Transverse colon (tissue), 4 donors: ENCODE measurements around the gene VRK2. TPM values are rescaled to one million over a fixed set of nuclear protein-coding genes. Genes with fewer than 3 reads are reported as not detected.

ENCODE experiments used
- DNase-seq: peaks from one replicate; pipeline ENCODE4 v3.0.0-alpha.2; 2019
- H3K27ac ChIP-seq, 4 donors: fragments of 200-600 bp; sonication (generic); 2 replicates each; pipeline ENCODE4 v1.5.1; 2016 to 2018; ENCODE audit warnings: inconsistent platforms in 4 of 4
- H3K27me3 ChIP-seq: fragments of 200-600 bp; sonication (generic); 2 replicates; pipeline ENCODE4 v1.5.1; 2017; ENCODE audit warnings: inconsistent platforms
- H3K36me3 ChIP-seq, 4 donors: fragments of 200-600 bp; sonication (generic); 2 replicates each; pipeline ENCODE4 v1.5.1; 2017 to 2019; ENCODE audit warnings: inconsistent platforms in 4 of 4
- H3K4me1 ChIP-seq, 4 donors: fragments of 200-600 bp; sonication (generic); 2 replicates each; pipeline ENCODE4 v1.5.1; 2017 to 2020; ENCODE audit warnings: inconsistent platforms in 4 of 4
- H3K4me3 ChIP-seq, 4 donors: fragments of 200-600 bp; sonication (generic); 1 replicate in 1 of 4; 2 replicates in 3 of 4; pipeline versions ENCODE4 v1.5.1 to v1.6.1; 2017 to 2019; ENCODE audit warnings: inconsistent platforms in 4 of 4
- H3K9me3 ChIP-seq, 2 donors: fragments of 200-600 bp; sonication (generic); 2 replicates each; pipeline ENCODE4 v1.5.1; 2017 to 2019; ENCODE audit warnings: inconsistent platforms in 2 of 2
- CTCF ChIP-seq, 5 experiments: fragments of 200-600 bp in 3 of 5; fragments of 450-650 bp in 2 of 5; sonication (generic) in 3 of 5; IDR thresholded peaks; 1 replicate in 2 of 5; 2 replicates in 3 of 5; pipeline ENCODE4 v1.5.1; 2016 to 2017; ENCODE audit warnings: antibody characterized with exemption in 5 of 5, inconsistent platforms in 3 of 5, mild to moderate bottlenecking in 2 of 5, moderate library complexity in 1 of 5
- EP300 ChIP-seq: sonication (generic); formaldehyde crosslinking; IDR thresholded peaks from one replicate; pipeline ENCODE4 v1.6.1; 2017; ENCODE audit warnings: antibody characterized with exemption, low read depth
- POLR2A ChIP-seq: fragments of 450-650 bp; IDR thresholded peaks from one replicate; pipeline ENCODE4 v1.6.1; 2016; ENCODE audit warnings: antibody characterized with exemption, mild to moderate bottlenecking, moderate library complexity
- POLR2AphosphoS5 ChIP-seq, 3 donors: sonication (generic); formaldehyde crosslinking; IDR thresholded peaks; one replicate each; pipeline ENCODE4 v1.6.1; 2016; ENCODE audit warnings: antibody characterized with exemption in 3 of 3
- WGBS, 2 donors: methylation state at CpG; one replicate each; pipeline ENCODE4 v1.1.5; 2018; ENCODE audit warnings: low coverage in 1 of 2; 5-methylcytosine and 5-hydroxymethylcytosine counted together
- in situ Hi-C, 4 donors: fragments of 200-750 bp; cut with MboI; loops; one replicate each; pipeline versions ENCODE4 v1.15.0 to v1.15.1; 2017; ENCODE audit warnings: low sequenced_read_pairs in 3 of 4, low pct_ligation_motif_present in 1 of 4, low pct_unique_long_range_greater_than_20kb in 1 of 4
- intact Hi-C: fragments of 100-400 bp; cut with DNase I; formaldehyde crosslinking; loops from one replicate; pipeline ENCODE4 v1.15.1; 2023; ENCODE audit warnings: low total_unique reads
- total RNA-seq, 4 donors: library from RNA; depleted of rRNA; stranded (reverse); fragments of >200 nt; gene quantifications; one replicate each; pipeline ENCODE4 v1.1.0, GENCODE V29; 2016

VRK2 gene
- total RNA-seq, 4 donors from 2014 or later = 7.1 to 24.3 (median 15.1) TPM

DNA sequence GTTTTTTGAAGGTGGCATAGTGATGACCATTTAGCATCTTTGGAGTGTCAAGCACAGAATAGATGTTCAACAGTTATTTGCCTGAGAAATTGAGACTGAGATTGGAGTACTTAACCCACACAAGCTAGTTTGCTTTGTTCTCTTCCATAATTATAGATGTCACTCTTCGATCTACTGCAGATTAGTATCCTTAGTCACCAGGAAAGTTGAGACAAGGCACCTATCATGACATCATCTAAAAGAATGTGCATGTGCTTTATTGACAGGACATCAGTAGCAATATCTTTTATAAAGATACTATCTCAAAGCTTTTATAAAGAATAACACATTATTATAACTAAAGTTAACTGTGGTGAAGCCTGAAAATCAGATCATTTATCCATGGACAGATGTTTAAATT lies 6.4 kb downstream of the VRK2 start:
- WGBS, 2 donors = 96% methylated on average over 1 of the region's 1 CpG; no CpG with 5 or more reads in 1 of the 2 donors
- Histone ChIP-seq H3K9me3 (no peaks in the 10 kb centered on the region), H3K4me3 (no peak overlapping the region), H3K27ac (no peak overlapping the region), H3K4me1 (peaks cover 0 to 23% (median 9%) of the 10 kb centered on the region in 4 donors), H3K27me3 (no peaks in the 10 kb centered on the region), H3K36me3 (peaks cover 0 to 3% (median 0%) of the 10 kb centered on the region in 4 donors)
- intact Hi-C loops (no loop called here), in situ Hi-C loops (no loop called here)
- no peak for DNase-seq
- TF ChIP-seq POLR2A (no peak), CTCF (IDR thresholded peaks at IDR 0.05) (no peak), POLR2AphosphoS5 (IDR thresholded peaks at IDR 0.05) (no peak)

DNA sequence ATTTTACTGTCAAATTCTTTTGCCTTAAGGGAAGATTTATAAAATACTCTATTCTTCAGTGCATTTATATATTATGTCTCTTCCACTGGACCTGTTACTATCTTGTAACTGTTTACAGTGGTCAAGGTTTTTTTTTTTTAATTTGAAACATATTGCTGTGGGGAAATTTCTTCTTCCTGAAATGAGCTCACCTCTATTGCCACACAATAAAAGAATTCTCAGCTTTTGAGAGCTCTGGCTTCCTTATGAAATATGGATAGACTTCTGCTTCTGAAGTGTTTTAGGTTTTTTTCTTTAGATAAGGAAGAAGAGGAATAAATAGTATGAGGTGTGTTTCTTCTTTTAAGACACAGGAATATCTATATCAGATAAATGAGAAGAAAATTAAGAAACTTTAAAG lies 7.7 kb downstream of the VRK2 start:
- intact Hi-C loops = no loop called here
- H3K27me3 ChIP-seq = no peaks in the 10 kb centered on the region
- in situ Hi-C loops = no loop called here

GRCh38 chr2:58055033-58055786 lies 8.6 kb downstream of the VRK2 start:
- no peak for DNase-seq
- Histone ChIP-seq H3K27ac (no peak overlapping the region), H3K27me3 (no peaks in the 10 kb centered on the region), H3K9me3 (no peaks in the 10 kb centered on the region), H3K36me3 (peaks cover 0 to 5% (median 0%) of the 10 kb centered on the region in 4 donors), H3K4me1 (peaks cover 0 to 13% (median 5%) of the 10 kb centered on the region in 4 donors), H3K4me3 (no peak overlapping the region)
- in situ Hi-C loops (no loop called here), intact Hi-C loops (no loop called here)
- TF ChIP-seq CTCF (IDR thresholded peaks at IDR 0.05) (no peak), EP300 (no peak), POLR2A (no peak), POLR2AphosphoS5 (IDR thresholded peaks at IDR 0.05) (no peak)
- WGBS, 2 donors = 80 to 82% methylated on average over 1 to 2 of the region's 2 CpGs

More for the DNA sequence above, 7.7 kb downstream of the VRK2 start:
- DNase-seq = no peak
- Histone ChIP-seq H3K9me3 (no peaks in the 10 kb centered on the region), H3K4me1 (peaks cover 0 to 13% (median 5%) of the 10 kb centered on the region in 4 donors), H3K4me3 (no peak overlapping the region), H3K27ac (peak overlapping the region in 1 of 4 donors; percentile 9), H3K36me3 (peaks cover 0 to 5% (median 0%) of the 10 kb centered on the region in 4 donors)
- TF ChIP-seq POLR2AphosphoS5 (IDR thresholded peaks at IDR 0.05) = no peak

- 83 to 92% methylated on average over 8 to 9 of the region's 9 CpGs for WGBS, 2 donors
- Histone ChIP-seq H3K4me3 (no peak overlapping the region), H3K9me3 (no peaks in the 10 kb centered on the region), H3K27me3 (no peaks in the 10 kb centered on the region), H3K4me1 (peaks cover 0 to 13% (median 5%) of the 10 kb centered on the region in 4 donors), H3K27ac (no peak overlapping the region), H3K36me3 (peaks cover 0 to 5% (median 0%) of the 10 kb centered on the region in 4 donors)
- intact Hi-C loops = no loop called here
- in situ Hi-C loops = no loop called here
- no peak for TF ChIP-seq POLR2AphosphoS5 (IDR thresholded peaks at IDR 0.05)
- DNase-seq = no peak
Measured at GRCh38 chr2:58056192-58056916, 9.7 kb downstream of the VRK2 start.

DNA sequence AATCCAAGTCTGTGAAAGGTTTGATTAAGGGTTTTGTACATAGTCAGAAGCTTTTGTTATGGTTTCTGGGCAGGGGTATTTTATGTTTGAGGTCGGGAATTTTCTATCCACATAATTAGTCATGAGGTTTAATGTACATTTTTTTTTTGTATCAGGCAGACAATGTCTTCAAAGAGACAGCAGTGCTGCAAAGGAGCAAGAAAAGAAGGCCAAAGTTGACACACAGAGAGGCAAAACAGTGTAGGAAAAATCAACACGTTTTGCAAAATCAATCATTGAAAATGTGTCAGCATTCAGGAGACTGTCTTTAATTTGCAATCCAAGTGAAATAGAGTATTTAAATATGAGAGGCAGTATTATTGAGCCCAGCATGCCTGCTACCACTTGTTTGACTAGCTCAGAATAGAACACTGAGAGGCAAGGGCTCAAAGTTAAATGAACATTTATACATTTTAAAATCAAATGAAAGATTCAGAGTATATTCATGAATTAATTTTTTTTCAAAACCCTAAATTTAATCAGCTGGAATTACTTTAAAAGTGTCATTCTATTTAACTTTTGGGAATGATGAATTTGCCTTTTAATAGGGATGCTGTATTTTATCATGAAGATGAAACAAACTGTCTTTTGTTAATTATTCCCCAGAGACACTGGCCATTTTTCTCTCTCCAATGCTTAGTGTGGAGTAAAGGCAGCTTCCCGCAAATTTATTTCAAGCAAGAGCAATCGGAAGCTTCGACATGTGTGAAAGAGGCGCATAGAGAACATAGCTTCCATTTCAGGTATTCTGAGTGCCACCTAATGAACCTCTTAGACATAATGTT lies 11.3 kb downstream of the VRK2 start:
- H3K36me3 ChIP-seq = peaks cover 0 to 5% (median 0%) of the 10 kb centered on the region in 4 donors
- TF ChIP-seq POLR2A (no peak), CTCF (IDR thresholded peaks at IDR 0.05) (no peak), EP300 (no peak), POLR2AphosphoS5 (IDR thresholded peaks at IDR 0.05) (no peak)
- no peaks in the 10 kb centered on the region for H3K27me3 ChIP-seq
- intact Hi-C loops = no loop called here
- H3K4me3 ChIP-seq = no peak overlapping the region
- no peak for DNase-seq
- WGBS, 2 donors = 74 to 82% methylated on average over 6 of the region's 6 CpGs
- in situ Hi-C loops = no loop called here
- peaks cover 0 to 13% (median 5%) of the 10 kb centered on the region in 4 donors for H3K4me1 ChIP-seq
- H3K9me3 ChIP-seq = no peaks in the 10 kb centered on the region
- H3K27ac ChIP-seq = no peak overlapping the region
